ENCODE measurements around the gene KERA.

- TF ChIP-seq, protein P1, sequence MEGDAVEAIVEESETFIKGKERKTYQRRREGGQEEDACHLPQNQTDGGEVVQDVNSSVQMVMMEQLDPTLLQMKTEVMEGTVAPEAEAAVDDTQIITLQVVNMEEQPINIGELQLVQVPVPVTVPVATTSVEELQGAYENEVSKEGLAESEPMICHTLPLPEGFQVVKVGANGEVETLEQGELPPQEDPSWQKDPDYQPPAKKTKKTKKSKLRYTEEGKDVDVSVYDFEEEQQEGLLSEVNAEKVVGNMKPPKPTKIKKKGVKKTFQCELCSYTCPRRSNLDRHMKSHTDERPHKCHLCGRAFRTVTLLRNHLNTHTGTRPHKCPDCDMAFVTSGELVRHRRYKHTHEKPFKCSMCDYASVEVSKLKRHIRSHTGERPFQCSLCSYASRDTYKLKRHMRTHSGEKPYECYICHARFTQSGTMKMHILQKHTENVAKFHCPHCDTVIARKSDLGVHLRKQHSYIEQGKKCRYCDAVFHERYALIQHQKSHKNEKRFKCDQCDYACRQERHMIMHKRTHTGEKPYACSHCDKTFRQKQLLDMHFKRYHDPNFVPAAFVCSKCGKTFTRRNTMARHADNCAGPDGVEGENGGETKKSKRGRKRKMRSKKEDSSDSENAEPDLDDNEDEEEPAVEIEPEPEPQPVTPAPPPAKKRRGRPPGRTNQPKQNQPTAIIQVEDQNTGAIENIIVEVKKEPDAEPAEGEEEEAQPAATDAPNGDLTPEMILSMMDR (IDR thresholded peaks at IDR 0.05 in 8 of 11, conservative IDR thresholded peaks at IDR 0.05 in 3 of 11), result no peak
- no peak for TF ChIP-seq POLR2AphosphoS5 (IDR thresholded peaks at IDR 0.05)
These were observed 13.2 kb downstream of the KERA start for GRCh38 chr12:91044586-91044985.
